ENCODE data around the gene NDOR1. TPM values are rescaled to one million over a fixed set of nuclear protein-coding genes. Genes with fewer than 3 reads are reported as not detected.

NDOR1 gene
- polyA plus RNA-seq, 6 donors from 2014 or later = 4.4 to 9.3 (median 5.2) TPM

- ATAC-seq (ENCODE audit: low read depth in 2 of 2) (no peak), DNase-seq (no peak)
- H3K36me3 Mint-ChIP-seq = no peaks in the 10 kb centered on the region
- H3K9me3 Mint-ChIP-seq = no peaks in the 10 kb centered on the region
- H3K4me1 Mint-ChIP-seq = peaks cover 23 to 50% (median 48%) of the 10 kb centered on the region in 3 donors
- no peaks in the 10 kb centered on the region for H3K27me3 Mint-ChIP-seq
- H3K27ac Mint-ChIP-seq = peak overlapping the region; percentile 72 to 95 (median 86)
- peak overlapping the region; percentile 81 to 92 (median 87) for H3K4me3 Mint-ChIP-seq
These were observed 4.2 kb upstream of the NDOR1 start for GRCh38 chr9:137201205-137201868.

- ATAC-seq (ENCODE audit: low read depth in 2 of 2) (no peak), DNase-seq (no peak)
- H3K27ac Mint-ChIP-seq = peak overlapping the region in 1 of 6 donors; percentile 28
- H3K9me3 Mint-ChIP-seq = no peaks in the 10 kb centered on the region
- H3K27me3 Mint-ChIP-seq = no peaks in the 10 kb centered on the region
- no peaks in the 10 kb centered on the region for H3K36me3 Mint-ChIP-seq
- peaks cover 34 to 64% (median 60%) of the 10 kb centered on the region in 3 donors for H3K4me1 Mint-ChIP-seq
- H3K4me3 Mint-ChIP-seq = peak overlapping the region in 4 of 8 donors; percentile 51 to 92 (median 66)
These were observed 2.5 kb upstream of the NDOR1 start for GRCh38 chr9:137202966-137203365.

- peaks cover 32 to 71% (median 56%) of the 10 kb centered on the region in 3 donors for H3K4me1 Mint-ChIP-seq
- ATAC-seq (ENCODE audit: low read depth in 2 of 2) = no peak
- no peaks in the 10 kb centered on the region for H3K36me3 Mint-ChIP-seq
- peak overlapping the region; percentile 92 to 98 (median 96) for H3K27ac Mint-ChIP-seq
- H3K9me3 Mint-ChIP-seq = no peaks in the 10 kb centered on the region
- DNase-seq = no peak
- peak overlapping the region; percentile 92 to 97 (median 93) for H3K4me3 Mint-ChIP-seq
- H3K27me3 Mint-ChIP-seq = no peaks in the 10 kb centered on the region
These were observed 772 bp upstream of the NDOR1 start for GRCh38 chr9:137204731-137205125.

GRCh38 chr9:137206602-137207001, 1.1 kb downstream of the NDOR1 start:
- Mint-ChIP-seq H3K9me3 (no peaks in the 10 kb centered on the region), H3K4me1 (peaks cover 38 to 68% (median 51%) of the 10 kb centered on the region in 3 donors), H3K4me3 (peak overlapping the region; percentile 86 to 97 (median 93)), H3K27ac (peak overlapping the region in 4 of 6 donors; percentile 71 to 96 (median 85)), H3K36me3 (no peaks in the 10 kb centered on the region), H3K27me3 (no peaks in the 10 kb centered on the region)
- no peak for ATAC-seq (ENCODE audit: low read depth in 2 of 2)
- DNase-seq = no peak

GRCh38 chr9:137211532-137211931, 6.0 kb downstream of the NDOR1 start:
- DNase-seq (no peak), ATAC-seq (ENCODE audit: low read depth in 2 of 2) (no peak)
- Mint-ChIP-seq H3K27me3 (no peaks in the 10 kb centered on the region), H3K27ac (peak overlapping the region in 1 of 6 donors; percentile 65), H3K4me1 (peaks cover 17 to 26% (median 19%) of the 10 kb centered on the region in 3 donors), H3K4me3 (no peak overlapping the region), H3K36me3 (no peaks in the 10 kb centered on the region), H3K9me3 (no peaks in the 10 kb centered on the region)

- H3K36me3 Mint-ChIP-seq = no peaks in the 10 kb centered on the region
- H3K27me3 Mint-ChIP-seq = no peaks in the 10 kb centered on the region
- H3K9me3 Mint-ChIP-seq = no peaks in the 10 kb centered on the region
- ATAC-seq (ENCODE audit: low read depth in 2 of 2) (no peak), DNase-seq (no peak)
- H3K27ac Mint-ChIP-seq = no peak overlapping the region
- H3K4me1 Mint-ChIP-seq = peaks cover 7 to 16% (median 9%) of the 10 kb centered on the region in 3 donors
- H3K4me3 Mint-ChIP-seq = peak overlapping the region in 1 of 8 donors; percentile 56
These were observed 7.0 kb downstream of the NDOR1 start for GRCh38 chr9:137212520-137212919.

- H3K9me3 Mint-ChIP-seq = no peaks in the 10 kb centered on the region
- DNase-seq (no peak), ATAC-seq (ENCODE audit: low read depth in 2 of 2) (no peak)
- no peaks in the 10 kb centered on the region for H3K36me3 Mint-ChIP-seq
- H3K27ac Mint-ChIP-seq = peak overlapping the region in 1 of 6 donors; percentile 37
- peaks cover 5 to 11% (median 7%) of the 10 kb centered on the region in 3 donors for H3K4me1 Mint-ChIP-seq
- peak overlapping the region in 2 of 8 donors; percentile 56 to 69 for H3K4me3 Mint-ChIP-seq
- no peaks in the 10 kb centered on the region for H3K27me3 Mint-ChIP-seq
These were observed 7.9 kb downstream of the NDOR1 start for GRCh38 chr9:137213160-137214060.

- DNase-seq (no peak), ATAC-seq (ENCODE audit: low read depth in 2 of 2) (no peak)
- H3K4me3 Mint-ChIP-seq = no peak overlapping the region
- no peaks in the 10 kb centered on the region for H3K36me3 Mint-ChIP-seq
- H3K9me3 Mint-ChIP-seq = no peaks in the 10 kb centered on the region
- no peaks in the 10 kb centered on the region for H3K27me3 Mint-ChIP-seq
- H3K27ac Mint-ChIP-seq = no peak overlapping the region
- peaks cover 4 to 7% (median 5%) of the 10 kb centered on the region in 3 donors for H3K4me1 Mint-ChIP-seq
These were observed 9.1 kb downstream of the NDOR1 start for GRCh38 chr9:137214620-137215019.

GRCh38 chr9:137215196-137215986, 9.9 kb downstream of the NDOR1 start:
- H3K27ac Mint-ChIP-seq = no peak overlapping the region
- no peaks in the 10 kb centered on the region for H3K27me3 Mint-ChIP-seq
- ATAC-seq (ENCODE audit: low read depth in 2 of 2) = no peak
- H3K36me3 Mint-ChIP-seq = no peaks in the 10 kb centered on the region
- DNase-seq = no peak
- H3K4me3 Mint-ChIP-seq = no peak overlapping the region
- no peaks in the 10 kb centered on the region for H3K9me3 Mint-ChIP-seq
- H3K4me1 Mint-ChIP-seq = peaks cover 4 to 7% (median 5%) of the 10 kb centered on the region in 3 donors

GRCh38 chr9:137216188-137216965, 10.9 kb downstream of the NDOR1 start:
- Mint-ChIP-seq H3K27ac (no peak overlapping the region), H3K27me3 (no peaks in the 10 kb centered on the region), H3K4me3 (no peak overlapping the region), H3K36me3 (no peaks in the 10 kb centered on the region), H3K4me1 (peaks cover 0 to 1% (median under 1%) of the 10 kb centered on the region in 3 donors), H3K9me3 (no peaks in the 10 kb centered on the region)
- DNase-seq (no peak), ATAC-seq (ENCODE audit: low read depth in 2 of 2) (no peak)

- peak overlapping the region in 2 of 8 donors; percentile 30 to 53 for H3K4me3 Mint-ChIP-seq
- H3K36me3 Mint-ChIP-seq = no peaks in the 10 kb centered on the region
- DNase-seq = no peak
- peak overlapping the region in 1 of 6 donors; percentile 41 for H3K27ac Mint-ChIP-seq
- no peak for ATAC-seq (ENCODE audit: low read depth in 2 of 2)
- H3K4me1 Mint-ChIP-seq = no peaks in the 10 kb centered on the region
- no peaks in the 10 kb centered on the region for H3K27me3 Mint-ChIP-seq
- H3K9me3 Mint-ChIP-seq = no peaks in the 10 kb centered on the region
These were observed 12.0 kb downstream of the NDOR1 start for GRCh38 chr9:137217276-137218211.

Data from naive B cell (primary cell).